GM13977 (cell line): ENCODE data around the gene MAP3K3.
A peak's percentile ranks its signal among the peaks of the same experiment; 100 is the strongest.

Experiments used
- DNase-seq: peaks from one replicate; pipeline ENCODE4 v3.0.0; 2012; ENCODE audit warnings: low spot score
- in situ Hi-C: fragments of 300-500 bp; cut with MboI; formaldehyde crosslinking; loops from one replicate; pipeline ENCODE4 v1.12.0; 2022; ENCODE audit warnings: low sequenced_read_pairs, low pct_unique_long_range_greater_than_20kb, mixed read lengths, inconsistent platforms; ENCODE audit not compliant: unreplicated experiment
- TF ChIP-seq, protein P1 (sequence below): IDR thresholded peaks from 2 replicates; pipeline ENCODE4 v1.5.1; 2012; ENCODE audit warnings: mild to moderate bottlenecking, control low read depth; ENCODE audit not compliant: insufficient read depth; ENCODE audit errors: extremely low read depth, missing control alignments

The MAP3K3 gene

DNA sequence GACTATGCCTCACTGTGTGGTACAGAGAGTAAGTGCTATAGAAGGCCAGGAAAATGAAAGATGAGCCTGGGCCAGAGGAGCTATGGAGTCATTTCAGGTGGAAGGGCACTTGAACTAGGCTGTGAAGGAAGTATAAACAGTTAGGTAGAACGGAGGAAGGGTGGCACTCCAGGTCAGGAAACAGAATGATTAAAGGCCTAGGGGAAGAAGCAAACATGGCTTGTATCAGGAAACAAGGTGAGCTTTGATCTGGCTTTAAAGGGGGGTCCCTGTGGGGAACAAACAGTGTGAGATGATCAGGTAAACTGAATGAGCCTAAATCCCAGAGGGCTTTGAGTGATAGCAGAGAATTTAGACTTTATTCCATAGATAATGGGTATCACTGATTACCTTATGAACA lies 16.9 kb downstream of the MAP3K3 start:
- TF ChIP-seq, protein P1, sequence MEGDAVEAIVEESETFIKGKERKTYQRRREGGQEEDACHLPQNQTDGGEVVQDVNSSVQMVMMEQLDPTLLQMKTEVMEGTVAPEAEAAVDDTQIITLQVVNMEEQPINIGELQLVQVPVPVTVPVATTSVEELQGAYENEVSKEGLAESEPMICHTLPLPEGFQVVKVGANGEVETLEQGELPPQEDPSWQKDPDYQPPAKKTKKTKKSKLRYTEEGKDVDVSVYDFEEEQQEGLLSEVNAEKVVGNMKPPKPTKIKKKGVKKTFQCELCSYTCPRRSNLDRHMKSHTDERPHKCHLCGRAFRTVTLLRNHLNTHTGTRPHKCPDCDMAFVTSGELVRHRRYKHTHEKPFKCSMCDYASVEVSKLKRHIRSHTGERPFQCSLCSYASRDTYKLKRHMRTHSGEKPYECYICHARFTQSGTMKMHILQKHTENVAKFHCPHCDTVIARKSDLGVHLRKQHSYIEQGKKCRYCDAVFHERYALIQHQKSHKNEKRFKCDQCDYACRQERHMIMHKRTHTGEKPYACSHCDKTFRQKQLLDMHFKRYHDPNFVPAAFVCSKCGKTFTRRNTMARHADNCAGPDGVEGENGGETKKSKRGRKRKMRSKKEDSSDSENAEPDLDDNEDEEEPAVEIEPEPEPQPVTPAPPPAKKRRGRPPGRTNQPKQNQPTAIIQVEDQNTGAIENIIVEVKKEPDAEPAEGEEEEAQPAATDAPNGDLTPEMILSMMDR = no peak
- in situ Hi-C loops = no loop called here
- no peak for DNase-seq

DNA sequence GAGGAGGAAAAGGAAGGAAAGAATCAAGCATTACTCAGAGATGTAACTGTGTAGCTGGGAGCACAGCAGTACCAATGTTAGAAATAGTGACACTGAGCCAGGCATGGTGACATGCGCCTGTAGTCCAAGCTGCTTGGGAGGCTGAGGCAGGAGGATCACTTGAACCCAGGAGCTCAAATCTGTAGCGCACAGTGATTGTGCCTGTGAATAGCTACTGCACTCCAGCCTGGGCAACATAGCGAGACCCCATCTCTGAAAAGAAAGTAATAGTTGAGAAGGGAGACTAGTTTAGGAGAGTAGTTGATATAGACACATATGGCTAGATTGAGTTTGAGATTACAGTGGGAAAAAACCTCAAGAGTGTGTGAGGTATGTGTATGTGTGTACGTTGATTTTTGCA lies 17.8 kb downstream of the MAP3K3 start:
- no peak for DNase-seq
- TF ChIP-seq, protein P1 = no peak
- in situ Hi-C loops = no loop called here

DNA sequence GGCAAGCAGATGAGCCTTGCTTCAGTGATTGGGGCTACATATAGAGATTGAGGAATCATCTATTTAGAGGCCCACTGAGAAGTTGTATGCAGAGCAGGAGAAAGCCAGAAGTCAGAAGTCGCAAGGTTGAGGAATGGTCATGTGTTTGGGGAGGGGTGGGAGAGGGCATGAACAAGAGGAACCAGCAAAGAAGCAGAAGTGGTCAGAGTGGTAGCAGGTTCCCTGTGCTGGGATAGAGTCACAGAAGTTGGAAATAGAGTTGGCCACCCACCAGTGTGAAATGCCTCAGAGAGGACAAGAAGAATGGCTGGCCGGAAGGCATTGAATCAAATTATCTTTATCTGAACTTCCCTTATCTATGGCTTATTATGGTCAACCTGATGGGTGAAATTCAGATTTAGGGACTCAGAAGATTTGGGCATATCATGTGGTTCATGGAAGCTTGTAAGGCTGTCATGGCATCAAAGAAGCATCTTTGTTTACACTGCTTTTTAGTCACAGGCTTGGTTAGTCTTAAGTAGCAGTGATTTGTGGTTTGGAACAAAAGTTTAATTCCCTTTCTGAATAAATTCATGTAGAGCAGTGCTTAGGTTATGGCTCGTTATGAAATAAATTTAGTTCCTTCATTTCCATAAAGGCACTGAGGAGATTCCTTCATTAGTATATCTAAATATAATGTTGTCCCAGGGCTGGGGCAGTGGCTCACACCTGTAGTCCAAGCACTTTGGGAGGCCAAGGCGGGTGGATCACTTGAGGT lies 19.7 kb downstream of the MAP3K3 start:
- TF ChIP-seq, protein P1 = no peak
- in situ Hi-C loops = no loop called here
- no peak for DNase-seq

DNA sequence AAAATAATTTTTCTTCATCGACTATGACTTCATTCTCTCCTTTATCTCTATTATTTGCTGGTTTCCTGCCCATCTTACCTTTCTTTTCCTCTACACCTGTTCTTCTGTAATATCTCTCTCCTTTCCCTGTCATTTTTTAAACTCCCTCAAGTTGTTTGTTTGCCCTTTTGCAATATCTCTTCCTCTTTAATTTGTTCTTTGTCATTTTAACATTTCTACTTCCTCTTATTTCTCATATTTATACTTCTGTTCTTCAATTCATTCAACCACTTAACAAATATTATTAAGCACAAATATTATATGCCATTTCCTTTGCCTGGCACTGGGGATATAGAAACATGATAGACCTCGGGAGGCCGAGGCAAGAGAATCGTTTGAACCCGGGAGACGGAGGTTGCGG lies 22.6 kb downstream of the MAP3K3 start:
- in situ Hi-C loops = no loop called here
- no peak for DNase-seq
- TF ChIP-seq, protein P1 = no peak

DNA sequence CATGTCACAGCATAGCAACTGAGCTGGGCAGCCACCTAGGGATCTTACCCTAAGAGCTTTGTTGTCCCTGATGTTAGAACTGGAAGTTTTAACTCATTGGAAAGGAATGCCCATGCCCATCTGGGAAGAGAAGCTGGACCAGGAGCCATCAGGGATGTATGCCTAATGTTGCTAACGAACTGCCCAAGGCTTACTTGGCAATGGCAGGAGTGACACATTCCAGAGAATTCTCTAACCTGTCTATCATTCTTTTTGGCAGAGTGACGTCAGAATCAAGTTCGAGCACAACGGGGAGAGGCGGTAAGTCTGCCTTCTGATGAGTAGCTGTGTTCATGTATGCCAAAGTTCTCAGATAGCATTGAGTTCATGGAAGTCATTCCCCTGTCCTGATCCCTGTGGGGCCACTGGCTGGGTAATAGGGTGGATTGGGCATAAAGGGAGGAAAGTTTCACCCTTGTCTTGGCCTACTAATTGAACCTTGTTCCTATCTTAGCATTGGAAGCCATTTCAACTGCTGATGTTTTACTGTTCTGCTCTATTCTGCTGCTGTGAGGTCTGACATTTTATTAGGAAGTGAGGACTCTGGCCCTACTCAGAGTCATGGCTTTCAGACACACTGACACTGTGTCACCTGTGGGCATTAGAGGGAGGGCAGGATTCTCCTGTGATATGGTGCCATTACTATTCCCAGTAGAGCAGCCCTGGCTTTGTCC lies 23.7 kb downstream of the MAP3K3 start:
- no peak for DNase-seq
- in situ Hi-C loops = no loop called here
- TF ChIP-seq, protein P1 = no peak

DNA sequence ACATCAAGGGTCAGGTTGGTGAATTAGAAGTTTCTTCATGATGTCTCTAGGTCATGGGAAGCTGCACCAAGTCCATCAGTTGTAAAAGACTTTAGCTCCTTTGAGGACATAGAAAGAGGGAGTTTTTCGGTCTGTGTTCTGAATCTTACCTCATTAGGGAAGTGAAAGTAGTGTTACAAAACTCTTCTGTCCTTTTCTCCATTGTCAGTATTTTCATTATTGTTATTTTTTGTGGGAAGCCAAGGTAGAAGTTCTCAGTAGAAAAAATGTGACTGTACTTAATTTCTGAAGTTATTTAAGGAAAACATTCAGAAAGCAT lies 24.2 kb downstream of the MAP3K3 start:
- peak; percentile 67 for DNase-seq
- in situ Hi-C loops = no loop called here
- TF ChIP-seq, protein P1 = no peak
